HepG2 (cell line): ENCODE measurements around the gene RAB22A.

Experiments used
- AFF4 ChIP-seq: sonication (generic); formaldehyde crosslinking; IDR thresholded peaks from 2 replicates; pipeline ENCODE4 v1.4.0; 2020; ENCODE audit warnings: missing genetic modification reagents
- CTCF ChIP-seq: sonication (generic); formaldehyde crosslinking; IDR thresholded peaks from 2 replicates; pipeline ENCODE4 v1.5.0; 2020; ENCODE audit warnings: mild to moderate bottlenecking, missing genetic modification reagents, moderate library complexity
- FUBP1 ChIP-seq: sonication (generic); formaldehyde crosslinking; IDR thresholded peaks from 2 replicates; pipeline ENCODE4 v1.5.1; 2020; ENCODE audit warnings: missing genetic modification reagents, mild to moderate bottlenecking, borderline replicate concordance
- SNRNP70 ChIP-seq: fragments of 200-400 bp; formaldehyde crosslinking; IDR thresholded peaks from 2 replicates; pipeline ENCODE4 v1.6.1; 2017; ENCODE audit warnings: mild to moderate bottlenecking, low read depth, low read length, moderate library complexity
- TBP ChIP-seq: sonication (generic); formaldehyde crosslinking; IDR thresholded peaks from 2 replicates; pipeline ENCODE4 v1.5.0; 2020; ENCODE audit warnings: missing genetic modification reagents
- TFAP4 ChIP-seq: sonication (generic); IDR thresholded peaks from 2 replicates; pipeline ENCODE4 v1.6.1; 2016; ENCODE audit warnings: low read depth, borderline replicate concordance

- TF ChIP-seq AFF4 (CRISPR knock-in tag), result no peak
- TF ChIP-seq TFAP4, result no peak
- TF ChIP-seq FUBP1, result no peak
- no peak for TF ChIP-seq SNRNP70
- no peak for TF ChIP-seq TBP (CRISPR knock-in tag)
- TF ChIP-seq CTCF (CRISPR knock-in tag), result no peak
Measured at GRCh38 chr20:58393299-58393698, 83.8 kb downstream of the RAB22A start.
